GM12873 (cell line): ENCODE data around the gene TMEM156.

Experiments
- CTCF ChIP-seq: IDR thresholded peaks from 2 replicates; pipeline ENCODE4 v1.5.1; 2012; ENCODE audit warnings: low read depth, mild to moderate bottlenecking, moderate library complexity, low read length, control low read depth; ENCODE audit not compliant: insufficient read depth; ENCODE audit errors: missing control alignments

Gene TMEM156

DNA sequence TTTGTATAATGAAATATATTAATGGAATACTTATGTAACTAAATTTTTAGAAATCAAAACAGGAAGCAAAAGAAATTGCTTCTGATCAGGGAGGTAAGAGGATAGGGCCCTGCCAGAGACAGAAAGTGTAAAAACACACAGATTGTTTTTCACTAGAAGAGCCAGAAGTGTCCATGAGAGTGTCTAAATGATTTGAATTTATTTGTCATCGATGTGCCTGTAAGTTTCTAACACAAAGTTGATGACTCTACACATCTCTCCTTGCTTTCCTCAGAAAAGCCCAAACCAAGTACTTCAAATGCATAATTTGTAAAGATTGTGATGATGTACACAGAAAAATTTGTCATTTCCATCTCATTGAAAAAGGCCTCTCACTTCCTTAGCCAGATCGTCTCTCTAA, 80.6 kb downstream of the TMEM156 start:
- no peak for TF ChIP-seq CTCF

- no peak for TF ChIP-seq CTCF
These were observed 81.5 kb downstream of the TMEM156 start for GRCh38 chr4:38950734-38951133.

DNA sequence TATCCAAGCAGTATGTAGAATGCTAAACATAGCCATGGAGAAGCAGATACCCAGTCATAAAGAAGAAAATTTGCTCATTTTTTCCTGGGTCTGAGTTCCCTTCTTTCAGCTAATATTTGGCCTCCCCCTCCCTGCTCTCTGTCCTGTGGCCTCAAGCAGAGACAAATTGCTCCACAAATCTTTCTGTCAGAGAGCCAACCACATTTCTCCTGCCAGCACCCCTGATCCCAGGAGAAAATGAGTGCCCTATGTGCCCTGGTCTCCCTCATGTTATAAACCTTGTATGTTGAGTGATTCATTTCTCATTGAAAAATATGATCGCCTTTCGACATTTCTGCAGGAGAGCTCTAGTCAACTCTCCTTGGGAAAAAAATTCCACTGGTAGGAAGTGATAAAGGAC, 82.0 kb downstream of the TMEM156 start:
- no peak for TF ChIP-seq CTCF

DNA sequence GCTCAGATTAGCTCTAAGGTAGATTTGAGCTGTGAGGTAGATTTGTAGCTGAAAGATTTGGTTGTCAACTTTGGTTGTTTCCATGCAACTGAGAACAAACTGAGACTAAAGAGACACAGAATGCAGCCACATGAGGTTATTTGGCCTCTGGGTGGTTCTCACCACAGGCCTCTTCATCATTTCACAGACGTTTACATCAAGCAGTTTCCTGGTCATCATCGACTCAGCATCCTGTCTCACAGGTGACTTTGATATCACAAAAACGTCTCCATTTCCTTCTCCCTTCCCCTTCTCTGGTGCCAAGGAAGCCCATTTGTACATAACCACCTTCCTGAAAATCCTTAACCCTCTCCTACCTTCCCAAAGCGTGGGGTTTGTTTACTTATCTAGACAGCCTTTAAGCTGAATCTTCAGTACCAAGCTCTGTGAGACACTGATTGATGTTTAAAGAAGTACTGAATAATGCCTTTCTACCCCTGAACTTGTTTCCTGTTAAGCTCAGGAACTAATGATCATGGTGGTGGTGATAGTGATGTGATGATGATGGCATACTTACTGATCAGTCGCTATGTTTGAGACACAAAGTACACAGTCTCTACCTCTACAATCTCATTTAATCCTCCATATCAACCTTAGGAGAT, 82.7 kb downstream of the TMEM156 start:
- TF ChIP-seq CTCF: no peak

GRCh38 chr4:38948551-38948950, 83.7 kb downstream of the TMEM156 start:
- TF ChIP-seq CTCF: no peak

DNA sequence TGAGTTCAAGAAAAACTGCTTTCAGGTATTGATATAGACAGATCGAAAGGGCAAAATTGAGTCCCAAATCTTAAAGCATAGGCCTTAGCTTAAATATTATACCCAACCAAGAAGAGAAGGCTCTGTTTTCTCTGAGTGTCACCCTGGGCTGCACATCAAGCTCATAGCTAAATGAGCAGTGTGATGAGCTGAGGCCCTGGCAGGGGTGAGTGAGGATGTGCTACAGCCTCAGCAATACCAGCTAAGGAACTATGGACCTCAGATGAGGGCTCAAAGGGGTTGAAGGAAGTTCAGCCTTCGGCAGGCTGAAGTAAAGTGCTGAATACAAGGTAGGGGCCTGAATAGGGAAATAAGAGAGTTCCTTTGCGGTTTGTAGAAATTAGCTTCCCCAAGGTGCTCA, 85.3 kb downstream of the TMEM156 start:
- no peak for TF ChIP-seq CTCF

- no peak for TF ChIP-seq CTCF
These were observed 87.8 kb downstream of the TMEM156 start for GRCh38 chr4:38944440-38944839.

DNA sequence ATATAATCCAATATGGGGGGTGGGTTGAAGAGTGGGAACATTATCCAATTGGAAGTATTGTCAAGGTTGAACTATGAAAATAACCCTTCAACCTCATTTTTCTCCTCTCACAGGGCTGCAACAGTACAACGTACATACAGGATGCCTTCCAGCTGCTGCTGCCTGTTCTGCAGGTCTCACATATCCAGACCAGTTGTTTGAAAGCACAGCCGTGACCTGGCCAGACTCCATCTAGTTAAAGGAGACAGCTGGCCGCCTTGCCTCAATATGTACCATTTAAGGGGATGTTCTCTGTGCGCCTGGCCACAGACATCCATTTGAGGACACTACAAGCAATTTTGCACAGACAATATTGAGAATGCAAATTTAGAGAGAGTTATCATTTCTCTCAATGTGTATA, 88.9 kb downstream of the TMEM156 start:
- no peak for TF ChIP-seq CTCF
